SK-N-SH treated with all-trans-retinoic acid at 6 μM for 48 hours (cell line): ENCODE data around the gene AGBL1.

Source experiments
- ATAC-seq: fragments of 200-7000 bp; cut with Tn5 transposase; 3 replicates; pipeline ENCODE4 v1.9.1; 2020; ENCODE audit warnings: mild to moderate bottlenecking, moderate library complexity
- BACH2 ChIP-seq: fragments of 250-450 bp; sonication (Bioruptor Pico); IDR thresholded peaks from 2 replicates; pipeline ENCODE4 v1.9.0; 2021; ENCODE audit warnings: mild to moderate bottlenecking, borderline replicate concordance
- CSDC2 ChIP-seq: fragments of 250-450 bp; sonication (Bioruptor Pico); IDR thresholded peaks from 2 replicates; pipeline ENCODE4 v1.5.0; 2020; ENCODE audit warnings: mild to moderate bottlenecking, moderate library complexity
- ESRRG ChIP-seq: fragments of 250-450 bp; sonication (Bioruptor Pico); IDR thresholded peaks from 2 replicates; pipeline ENCODE4 v1.6.1; 2021; ENCODE audit warnings: mild to moderate bottlenecking
- ISL1 ChIP-seq: fragments of 250-450 bp; sonication (Bioruptor Pico); IDR thresholded peaks from 2 replicates; pipeline ENCODE4 v2.1.2; 2022; ENCODE audit warnings: mild to moderate bottlenecking, moderate library complexity
- OSR1 ChIP-seq: fragments of 250-450 bp; sonication (Bioruptor Pico); IDR thresholded peaks from 2 replicates; pipeline ENCODE4 v1.8.0; 2022; ENCODE audit warnings: moderate library complexity, mild to moderate bottlenecking, inconsistent platforms
- PPARA ChIP-seq: fragments of 250-450 bp; sonication (Bioruptor Pico); IDR thresholded peaks from 2 replicates; pipeline ENCODE4 v1.5.0; 2020; ENCODE audit warnings: mild to moderate bottlenecking, borderline replicate concordance
- SNAI2 ChIP-seq: fragments of 250-450 bp; sonication (Bioruptor Pico); IDR thresholded peaks from 2 replicates; pipeline ENCODE4 v1.5.0; 2020; ENCODE audit warnings: mild to moderate bottlenecking, moderate library complexity
- TCF4 ChIP-seq: fragments of 250-450 bp; sonication (Bioruptor Pico); IDR thresholded peaks from 2 replicates; pipeline ENCODE4 v1.8.0; 2021; ENCODE audit warnings: mild to moderate bottlenecking, moderate library complexity, borderline replicate concordance
- TOX ChIP-seq: fragments of 250-450 bp; sonication (Bioruptor Pico); IDR thresholded peaks from 2 replicates; pipeline ENCODE4 v1.8.0; 2021; ENCODE audit warnings: mild to moderate bottlenecking, moderate library complexity, borderline replicate concordance
- ZFP3 ChIP-seq: fragments of 250-450 bp; sonication (Bioruptor Pico); IDR thresholded peaks from 2 replicates; pipeline ENCODE4 v1.5.0; 2020; ENCODE audit warnings: mild to moderate bottlenecking, moderate library complexity
- ZFP30 ChIP-seq: fragments of 450-650 bp; formaldehyde crosslinking; IDR thresholded peaks from 2 replicates; pipeline ENCODE4 v1.5.0; 2022; ENCODE audit warnings: mild to moderate bottlenecking, moderate library complexity
- ZNF70 ChIP-seq: fragments of 450-650 bp; formaldehyde crosslinking; IDR thresholded peaks from 2 replicates; pipeline ENCODE4 v1.5.0; 2020; ENCODE audit warnings: mild to moderate bottlenecking, moderate library complexity
- ZNF8 ChIP-seq: fragments of 450-650 bp; formaldehyde crosslinking; IDR thresholded peaks from 2 replicates; pipeline ENCODE4 v1.5.0; 2020; ENCODE audit warnings: mild to moderate bottlenecking, moderate library complexity
- TF ChIP-seq, protein P1 (sequence below): fragments of 250-450 bp; sonication (Bioruptor Pico); IDR thresholded peaks from 2 replicates; pipeline ENCODE4 v1.5.1; 2021; ENCODE audit warnings: mild to moderate bottlenecking, moderate library complexity
- TF ChIP-seq, protein P2 (sequence below): fragments of 250-450 bp; sonication (Bioruptor Pico); IDR thresholded peaks from 2 replicates; pipeline ENCODE4 v1.5.0; 2020; ENCODE audit warnings: mild to moderate bottlenecking, moderate library complexity
- TF ChIP-seq, protein P3 (sequence below): fragments of 250-450 bp; sonication (Bioruptor Pico); IDR thresholded peaks from 2 replicates; pipeline ENCODE4 v1.8.0; 2020; ENCODE audit warnings: mild to moderate bottlenecking, moderate library complexity, borderline replicate concordance
- TF ChIP-seq, protein P4 (sequence below): fragments of 250-450 bp; sonication (Bioruptor Pico); IDR thresholded peaks from 2 replicates; pipeline ENCODE4 v1.5.1; 2020; ENCODE audit warnings: low read depth, mild to moderate bottlenecking, moderate library complexity
- TF ChIP-seq, protein P5 (sequence below): fragments of 250-450 bp; sonication (Bioruptor Pico); IDR thresholded peaks from 2 replicates; pipeline ENCODE4 v1.8.0; 2021; ENCODE audit warnings: low read depth, mild to moderate bottlenecking, moderate library complexity, borderline replicate concordance

The AGBL1 gene

DNA sequence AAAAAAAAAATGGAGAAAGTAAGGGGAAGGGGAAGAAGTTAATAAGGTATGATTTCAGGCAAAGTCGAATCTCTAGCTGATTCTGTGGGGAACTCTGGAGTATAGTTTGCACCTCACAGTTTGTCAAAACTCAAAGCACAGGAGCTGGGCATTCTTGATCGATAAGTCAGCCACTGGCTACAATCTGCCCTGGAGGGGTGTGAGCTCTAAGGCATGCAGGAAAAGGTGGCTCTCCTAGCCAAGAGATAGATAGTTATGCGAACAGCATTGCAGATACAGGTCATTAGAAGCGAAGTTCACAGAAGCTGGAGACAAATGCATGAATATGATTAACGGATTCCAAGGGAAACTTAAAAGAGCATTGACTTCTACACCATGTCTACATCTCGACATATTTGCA is 952.6 kb downstream of the AGBL1 start:
- no peak for ATAC-seq
- TF ChIP-seq PPARA (no peak), ZNF8 (CRISPR knock-in tag) (no peak), OSR1 (CRISPR knock-in tag) (no peak), SNAI2 (CRISPR knock-in tag) (no peak), ZNF70 (CRISPR knock-in tag) (no peak)
- TF ChIP-seq, protein P1, sequence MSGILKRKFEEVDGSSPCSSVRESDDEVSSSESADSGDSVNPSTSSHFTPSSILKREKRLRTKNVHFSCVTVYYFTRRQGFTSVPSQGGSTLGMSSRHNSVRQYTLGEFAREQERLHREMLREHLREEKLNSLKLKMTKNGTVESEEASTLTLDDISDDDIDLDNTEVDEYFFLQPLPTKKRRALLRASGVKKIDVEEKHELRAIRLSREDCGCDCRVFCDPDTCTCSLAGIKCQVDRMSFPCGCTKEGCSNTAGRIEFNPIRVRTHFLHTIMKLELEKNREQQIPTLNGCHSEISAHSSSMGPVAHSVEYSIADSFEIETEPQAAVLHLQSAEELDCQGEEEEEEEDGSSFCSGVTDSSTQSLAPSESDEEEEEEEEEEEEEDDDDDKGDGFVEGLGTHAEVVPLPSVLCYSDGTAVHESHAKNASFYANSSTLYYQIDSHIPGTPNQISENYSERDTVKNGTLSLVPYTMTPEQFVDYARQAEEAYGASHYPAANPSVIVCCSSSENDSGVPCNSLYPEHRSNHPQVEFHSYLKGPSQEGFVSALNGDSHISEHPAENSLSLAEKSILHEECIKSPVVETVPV (CRISPR knock-in tag), result no peak
- TF ChIP-seq, protein P2, sequence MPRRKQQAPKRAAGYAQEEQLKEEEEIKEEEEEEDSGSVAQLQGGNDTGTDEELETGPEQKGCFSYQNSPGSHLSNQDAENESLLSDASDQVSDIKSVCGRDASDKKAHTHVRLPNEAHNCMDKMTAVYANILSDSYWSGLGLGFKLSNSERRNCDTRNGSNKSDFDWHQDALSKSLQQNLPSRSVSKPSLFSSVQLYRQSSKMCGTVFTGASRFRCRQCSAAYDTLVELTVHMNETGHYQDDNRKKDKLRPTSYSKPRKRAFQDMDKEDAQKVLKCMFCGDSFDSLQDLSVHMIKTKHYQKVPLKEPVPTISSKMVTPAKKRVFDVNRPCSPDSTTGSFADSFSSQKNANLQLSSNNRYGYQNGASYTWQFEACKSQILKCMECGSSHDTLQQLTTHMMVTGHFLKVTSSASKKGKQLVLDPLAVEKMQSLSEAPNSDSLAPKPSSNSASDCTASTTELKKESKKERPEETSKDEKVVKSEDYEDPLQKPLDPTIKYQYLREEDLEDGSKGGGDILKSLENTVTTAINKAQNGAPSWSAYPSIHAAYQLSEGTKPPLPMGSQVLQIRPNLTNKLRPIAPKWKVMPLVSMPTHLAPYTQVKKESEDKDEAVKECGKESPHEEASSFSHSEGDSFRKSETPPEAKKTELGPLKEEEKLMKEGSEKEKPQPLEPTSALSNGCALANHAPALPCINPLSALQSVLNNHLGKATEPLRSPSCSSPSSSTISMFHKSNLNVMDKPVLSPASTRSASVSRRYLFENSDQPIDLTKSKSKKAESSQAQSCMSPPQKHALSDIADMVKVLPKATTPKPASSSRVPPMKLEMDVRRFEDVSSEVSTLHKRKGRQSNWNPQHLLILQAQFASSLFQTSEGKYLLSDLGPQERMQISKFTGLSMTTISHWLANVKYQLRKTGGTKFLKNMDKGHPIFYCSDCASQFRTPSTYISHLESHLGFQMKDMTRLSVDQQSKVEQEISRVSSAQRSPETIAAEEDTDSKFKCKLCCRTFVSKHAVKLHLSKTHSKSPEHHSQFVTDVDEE (CRISPR knock-in tag), result no peak

DNA sequence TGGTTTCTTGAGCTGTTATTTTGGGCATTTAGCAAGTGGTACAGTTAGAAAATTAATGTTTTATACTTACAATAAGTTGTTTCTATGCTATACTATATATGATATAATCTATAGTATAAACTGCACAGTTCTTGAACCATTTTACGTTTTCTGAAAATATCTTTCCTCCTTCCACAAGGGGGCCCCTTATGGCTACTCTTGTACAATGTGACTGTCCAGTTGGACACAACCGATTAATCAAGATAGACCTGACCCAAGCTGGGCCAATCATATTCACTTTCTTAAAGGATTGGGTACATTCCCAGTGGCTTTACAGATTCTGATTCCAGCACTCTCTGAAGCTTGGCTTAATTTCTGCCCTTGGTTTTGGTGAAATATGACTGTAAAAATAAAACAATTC is 953.4 kb downstream of the AGBL1 start:
- 0 out of 3 replicates have a peak, but pooled peaks have one; percentile 30 for ATAC-seq
- no peak for TF ChIP-seq ZFP3
- TF ChIP-seq, protein P3, sequence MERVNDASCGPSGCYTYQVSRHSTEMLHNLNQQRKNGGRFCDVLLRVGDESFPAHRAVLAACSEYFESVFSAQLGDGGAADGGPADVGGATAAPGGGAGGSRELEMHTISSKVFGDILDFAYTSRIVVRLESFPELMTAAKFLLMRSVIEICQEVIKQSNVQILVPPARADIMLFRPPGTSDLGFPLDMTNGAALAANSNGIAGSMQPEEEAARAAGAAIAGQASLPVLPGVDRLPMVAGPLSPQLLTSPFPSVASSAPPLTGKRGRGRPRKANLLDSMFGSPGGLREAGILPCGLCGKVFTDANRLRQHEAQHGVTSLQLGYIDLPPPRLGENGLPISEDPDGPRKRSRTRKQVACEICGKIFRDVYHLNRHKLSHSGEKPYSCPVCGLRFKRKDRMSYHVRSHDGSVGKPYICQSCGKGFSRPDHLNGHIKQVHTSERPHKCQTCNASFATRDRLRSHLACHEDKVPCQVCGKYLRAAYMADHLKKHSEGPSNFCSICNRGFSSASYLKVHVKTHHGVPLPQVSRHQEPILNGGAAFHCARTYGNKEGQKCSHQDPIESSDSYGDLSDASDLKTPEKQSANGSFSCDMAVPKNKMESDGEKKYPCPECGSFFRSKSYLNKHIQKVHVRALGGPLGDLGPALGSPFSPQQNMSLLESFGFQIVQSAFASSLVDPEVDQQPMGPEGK (CRISPR knock-in tag), result no peak
- TF ChIP-seq, protein P1 (CRISPR knock-in tag), result no peak
- no peak for TF ChIP-seq TCF4 (CRISPR knock-in tag)
- TF ChIP-seq PPARA, result no peak
- TF ChIP-seq, protein P4, sequence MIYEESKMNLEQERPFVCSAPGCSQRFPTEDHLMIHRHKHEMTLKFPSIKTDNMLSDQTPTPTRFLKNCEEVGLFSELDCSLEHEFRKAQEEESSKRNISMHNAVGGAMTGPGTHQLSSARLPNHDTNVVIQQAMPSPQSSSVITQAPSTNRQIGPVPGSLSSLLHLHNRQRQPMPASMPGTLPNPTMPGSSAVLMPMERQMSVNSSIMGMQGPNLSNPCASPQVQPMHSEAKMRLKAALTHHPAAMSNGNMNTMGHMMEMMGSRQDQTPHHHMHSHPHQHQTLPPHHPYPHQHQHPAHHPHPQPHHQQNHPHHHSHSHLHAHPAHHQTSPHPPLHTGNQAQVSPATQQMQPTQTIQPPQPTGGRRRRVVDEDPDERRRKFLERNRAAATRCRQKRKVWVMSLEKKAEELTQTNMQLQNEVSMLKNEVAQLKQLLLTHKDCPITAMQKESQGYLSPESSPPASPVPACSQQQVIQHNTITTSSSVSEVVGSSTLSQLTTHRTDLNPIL (CRISPR knock-in tag), result no peak
- no peak for TF ChIP-seq ZNF70 (CRISPR knock-in tag)
- no peak for TF ChIP-seq SNAI2 (CRISPR knock-in tag)
- TF ChIP-seq BACH2 (CRISPR knock-in tag), result no peak
- TF ChIP-seq, protein P5, sequence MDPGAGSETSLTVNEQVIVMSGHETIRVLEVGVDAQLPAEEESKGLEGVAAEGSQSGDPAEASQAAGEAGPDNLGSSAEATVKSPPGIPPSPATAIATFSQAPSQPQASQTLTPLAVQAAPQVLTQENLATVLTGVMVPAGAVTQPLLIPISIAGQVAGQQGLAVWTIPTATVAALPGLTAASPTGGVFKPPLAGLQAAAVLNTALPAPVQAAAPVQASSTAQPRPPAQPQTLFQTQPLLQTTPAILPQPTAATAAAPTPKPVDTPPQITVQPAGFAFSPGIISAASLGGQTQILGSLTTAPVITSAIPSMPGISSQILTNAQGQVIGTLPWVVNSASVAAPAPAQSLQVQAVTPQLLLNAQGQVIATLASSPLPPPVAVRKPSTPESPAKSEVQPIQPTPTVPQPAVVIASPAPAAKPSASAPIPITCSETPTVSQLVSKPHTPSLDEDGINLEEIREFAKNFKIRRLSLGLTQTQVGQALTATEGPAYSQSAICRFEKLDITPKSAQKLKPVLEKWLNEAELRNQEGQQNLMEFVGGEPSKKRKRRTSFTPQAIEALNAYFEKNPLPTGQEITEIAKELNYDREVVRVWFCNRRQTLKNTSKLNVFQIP (CRISPR knock-in tag), result no peak
- TF ChIP-seq, all 23 proteins: peak for 0

DNA sequence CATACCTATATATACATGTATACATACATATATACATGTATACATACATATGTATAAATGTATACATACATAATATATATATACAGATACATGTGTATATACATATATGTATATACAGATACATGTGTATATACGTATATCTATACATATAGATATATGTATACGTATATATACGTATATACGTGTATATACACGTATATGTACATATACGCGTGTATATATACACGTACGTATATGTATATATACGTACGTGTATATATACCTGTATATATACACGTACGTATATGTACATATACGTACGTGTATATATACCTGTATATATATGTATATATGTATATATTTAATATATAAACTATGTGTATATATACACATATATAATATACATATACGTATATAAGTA is 955.2 kb downstream of the AGBL1 start:
- ATAC-seq, result no peak
- no peak for TF ChIP-seq CSDC2 (CRISPR knock-in tag)
- no peak for TF ChIP-seq ISL1
- no peak for TF ChIP-seq ZFP30 (CRISPR knock-in tag)
- no peak for TF ChIP-seq TCF4 (CRISPR knock-in tag)
- TF ChIP-seq, protein P5 (CRISPR knock-in tag), result no peak
- TF ChIP-seq, protein P3 (CRISPR knock-in tag), result no peak
- TF ChIP-seq ESRRG, result no peak
- TF ChIP-seq TOX, result no peak
- TF ChIP-seq, protein P4 (CRISPR knock-in tag), result no peak
- TF ChIP-seq ZFP3, result no peak
- TF ChIP-seq, all 23 proteins: peak for 0
